OCI-M1 (cell line): ENCODE results near the gene RPL36.
"Not testable (repeated sequence)": the region's sequence is repeated elsewhere in the genome, so short reads cannot be mapped to it uniquely, and the experiment has no call there.

ENCODE experiments used
- DNase-seq: peaks from one replicate; lab custom pipeline; 2025; lab: John Stamatoyannopoulos, UW

Gene RPL36

DNA sequence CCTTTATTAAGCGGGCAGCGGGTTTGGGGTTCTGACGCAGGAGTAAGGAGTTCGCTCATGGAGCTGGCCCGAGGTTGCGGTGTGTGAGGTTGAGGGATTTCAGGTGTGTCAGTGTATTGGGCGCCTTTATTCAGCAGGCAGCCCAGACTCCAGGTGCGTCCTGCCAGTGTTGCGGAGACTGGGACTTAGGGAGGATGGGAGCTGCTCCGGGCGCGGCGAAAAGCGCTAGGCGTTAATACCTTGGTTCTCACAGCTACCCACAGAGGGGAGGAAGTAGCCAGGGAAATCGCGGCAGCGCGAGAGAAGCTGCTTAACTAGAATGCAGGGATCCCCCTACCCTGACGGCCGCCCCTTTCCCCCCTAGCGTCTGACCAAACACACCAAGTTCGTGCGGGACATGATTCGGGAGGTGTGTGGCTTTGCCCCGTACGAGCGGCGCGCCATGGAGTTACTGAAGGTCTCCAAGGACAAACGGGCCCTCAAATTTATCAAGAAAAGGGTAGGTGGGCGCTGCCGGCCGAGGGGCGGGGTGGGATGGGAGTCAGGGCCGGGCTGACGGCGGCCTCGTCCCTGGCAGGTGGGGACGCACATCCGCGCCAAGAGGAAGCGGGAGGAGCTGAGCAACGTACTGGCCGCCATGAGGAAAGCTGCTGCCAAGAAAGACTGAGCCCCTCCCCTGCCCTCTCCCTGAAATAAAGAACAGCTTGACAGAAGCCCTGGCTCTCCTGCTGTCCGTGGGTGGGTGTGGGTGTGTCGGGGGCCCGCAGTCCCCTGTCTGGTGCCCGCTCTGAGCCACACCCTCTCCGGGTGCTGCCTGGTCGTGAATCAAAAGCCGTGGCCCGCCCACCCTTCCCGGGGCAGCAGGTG, 1.1 kb downstream of the RPL36 start:
- DNase-seq = peak; percentile 63

DNA sequence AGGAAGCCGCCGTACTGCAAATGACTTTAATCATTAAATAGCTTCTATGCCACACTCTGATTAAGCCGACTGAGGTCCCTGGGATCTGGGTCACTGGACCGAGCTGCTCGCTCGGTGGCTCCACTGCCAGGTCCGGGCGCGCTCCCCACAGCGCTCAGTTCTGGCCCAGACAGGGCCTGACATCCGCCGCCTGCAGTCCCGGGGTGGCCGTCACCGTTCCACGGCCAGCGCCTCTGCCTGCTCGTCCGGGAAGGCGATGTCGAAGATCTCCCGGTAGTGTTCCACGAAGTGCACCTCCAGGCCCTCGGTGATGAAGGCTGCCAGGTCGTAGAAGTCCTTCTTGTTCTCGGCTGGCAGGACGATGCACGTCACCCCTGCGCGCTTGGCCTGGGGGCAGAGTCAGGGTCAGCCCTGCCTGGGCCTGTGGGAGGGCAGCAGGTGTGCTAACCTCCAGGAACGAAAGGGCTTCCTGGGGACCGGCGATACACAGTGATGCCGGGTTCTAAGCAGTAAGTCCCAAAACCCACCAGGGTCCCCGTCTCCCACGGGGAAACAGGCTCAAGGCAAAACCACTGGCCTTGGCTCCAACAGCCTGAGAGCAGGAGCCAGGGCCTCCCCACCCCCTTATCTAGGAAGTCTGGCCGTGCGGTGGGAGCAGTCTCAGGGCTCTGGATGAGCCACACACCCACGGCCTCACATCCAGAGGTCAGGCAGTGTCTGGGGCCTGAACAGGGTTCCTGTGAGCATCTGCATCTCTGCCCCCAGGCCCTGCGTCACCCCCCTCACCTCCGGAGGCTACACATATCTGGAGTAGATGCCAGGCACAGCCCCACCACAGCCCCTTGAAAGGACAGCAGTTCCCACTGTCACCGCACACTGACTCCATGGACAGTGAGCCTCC, 2.0 kb downstream of the RPL36 start:
- peak; percentile 31 for DNase-seq

DNA sequence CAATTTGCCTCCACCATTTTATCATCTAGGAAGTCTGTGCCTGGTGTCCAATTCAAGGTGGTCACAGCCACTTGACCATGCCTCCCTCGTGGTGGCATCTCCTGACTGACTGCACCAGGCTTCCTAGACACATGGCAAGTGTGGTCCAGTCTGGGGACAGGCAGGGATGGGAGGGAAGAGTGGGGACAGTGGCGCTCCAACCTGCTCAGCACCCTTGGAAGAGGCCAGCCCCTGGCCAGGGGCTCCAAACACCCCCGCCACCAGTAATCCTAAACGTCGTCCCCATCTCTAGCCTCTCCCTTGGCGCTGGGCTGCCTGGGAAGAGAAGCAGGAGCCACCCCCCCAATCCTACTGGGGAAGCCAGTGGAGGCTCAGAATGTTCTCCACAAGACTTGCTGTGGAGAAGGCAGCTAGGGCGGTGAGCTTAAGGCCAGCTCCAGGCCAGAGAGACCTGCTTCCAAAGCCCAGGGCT, 2.7 kb downstream of the RPL36 start:
- DNase-seq = peak; percentile 31

DNA sequence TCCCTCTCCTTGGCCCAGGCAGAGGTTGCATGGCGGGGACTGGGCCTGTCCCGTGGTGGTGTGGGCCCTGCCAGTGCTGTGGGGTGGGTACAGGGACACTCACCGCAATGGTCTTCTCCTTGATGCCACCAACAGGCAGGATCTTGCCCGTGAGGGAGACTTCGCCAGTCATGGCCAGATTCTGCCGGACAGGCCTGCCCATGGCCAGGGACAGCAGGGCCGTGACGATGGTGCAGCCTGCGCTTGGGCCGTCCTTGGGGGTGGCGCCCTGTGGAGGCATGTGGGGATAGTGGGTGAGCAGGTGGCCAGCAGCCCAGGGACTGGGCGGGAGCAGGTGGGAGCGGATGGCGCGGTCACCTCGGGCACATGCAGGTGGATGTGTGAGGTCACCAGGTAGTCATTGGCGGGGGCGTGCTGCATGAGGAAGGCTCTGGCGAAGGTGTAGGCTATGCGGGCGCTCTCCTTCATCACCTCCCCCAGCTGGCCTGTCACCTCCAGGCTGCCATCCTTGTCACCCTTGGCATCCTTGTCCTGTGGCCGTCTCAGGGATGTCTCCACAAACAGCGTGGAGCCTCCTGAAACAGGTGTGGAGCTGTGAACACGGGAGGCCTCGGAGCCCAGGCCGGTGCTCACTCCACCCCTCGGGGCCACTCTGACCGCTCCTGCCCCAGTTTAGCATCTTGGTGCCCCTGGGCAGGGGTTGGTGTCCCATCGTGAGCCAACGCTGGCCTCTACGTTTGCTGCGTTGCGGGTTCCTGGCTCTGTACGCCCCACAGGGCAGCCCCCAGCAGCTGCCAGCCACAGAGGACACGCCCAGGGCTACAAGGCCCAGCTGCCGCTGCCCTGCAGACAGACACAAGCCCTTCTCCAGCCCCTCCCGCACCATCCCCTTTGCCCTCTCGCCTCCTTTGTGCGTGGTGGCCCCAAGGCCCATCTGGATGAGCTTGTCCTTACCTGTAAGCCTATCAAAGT, 3.4 kb downstream of the RPL36 start:
- DNase-seq = peak; percentile 17

DNA sequence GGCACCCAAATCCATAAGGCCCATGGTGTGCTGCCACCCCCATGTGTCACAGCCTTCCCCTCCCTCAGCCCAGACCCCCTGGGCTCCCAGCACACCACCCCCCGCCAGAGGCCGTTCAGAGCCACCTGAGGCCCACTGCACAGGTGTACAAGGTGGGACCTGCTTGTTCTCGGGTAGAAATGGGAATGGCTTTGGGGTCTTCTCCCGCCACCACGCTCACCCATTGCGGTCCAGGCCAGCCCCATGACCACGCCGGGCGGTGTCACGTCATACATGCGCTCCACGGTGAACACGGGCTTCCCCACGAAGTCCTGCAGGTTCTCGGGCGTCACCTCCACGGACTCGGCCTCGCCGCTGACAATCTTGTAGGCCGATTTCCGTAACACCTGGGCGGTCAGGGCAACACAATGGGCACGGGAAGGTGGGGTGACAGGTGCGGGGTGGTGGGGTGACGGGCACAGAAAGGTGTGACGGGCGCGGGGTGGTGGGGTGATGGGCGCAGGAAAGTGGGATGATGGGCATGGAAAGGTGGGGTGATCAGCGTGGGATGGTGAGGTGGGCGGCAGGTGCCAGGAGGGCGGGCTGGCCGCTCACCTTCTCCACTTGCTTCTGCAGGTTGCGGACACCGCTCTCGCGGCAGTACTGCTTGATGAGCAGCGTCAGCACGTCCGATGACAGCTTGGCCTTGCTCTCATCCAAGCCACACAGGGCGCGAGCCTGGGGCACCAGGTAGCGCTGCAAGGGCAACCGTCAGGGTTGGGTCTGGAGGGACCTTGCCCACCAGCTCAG, 4.3 kb downstream of the RPL36 start:
- no peak for DNase-seq

DNA sequence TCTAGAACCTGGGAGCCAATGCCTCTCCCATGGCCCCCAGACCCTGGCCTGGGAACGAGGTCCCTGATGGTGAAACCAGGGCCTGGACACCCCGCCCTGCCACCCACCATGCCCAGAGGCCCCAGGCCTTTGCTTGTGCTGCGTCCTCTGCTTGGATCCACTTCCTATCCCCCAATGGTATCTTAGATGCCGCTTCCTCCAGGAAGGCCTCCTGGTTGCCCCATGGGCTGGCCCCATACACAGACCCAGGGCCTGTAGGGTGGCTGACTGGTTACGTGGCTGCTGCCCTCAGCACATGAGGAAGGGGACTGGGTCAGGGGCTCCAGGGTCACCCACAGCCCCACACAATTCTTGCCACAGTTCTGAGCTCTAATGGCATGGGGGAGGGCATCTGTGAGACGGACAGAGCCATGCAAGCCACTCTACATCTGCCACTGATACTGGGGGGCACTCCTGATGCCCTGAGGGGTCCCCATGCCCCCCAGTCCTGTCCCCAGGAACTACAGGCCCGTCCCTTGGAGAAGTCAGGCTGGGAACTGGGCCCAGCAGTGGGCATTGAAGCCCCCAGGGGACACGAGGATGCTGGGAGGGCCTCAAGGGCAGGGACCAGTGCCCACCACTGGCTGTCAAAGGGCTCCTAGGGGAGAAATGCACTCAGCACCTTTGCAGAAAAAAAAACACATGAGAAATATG, 5.0 kb downstream of the RPL36 start:
- DNase-seq = no peak

DNA sequence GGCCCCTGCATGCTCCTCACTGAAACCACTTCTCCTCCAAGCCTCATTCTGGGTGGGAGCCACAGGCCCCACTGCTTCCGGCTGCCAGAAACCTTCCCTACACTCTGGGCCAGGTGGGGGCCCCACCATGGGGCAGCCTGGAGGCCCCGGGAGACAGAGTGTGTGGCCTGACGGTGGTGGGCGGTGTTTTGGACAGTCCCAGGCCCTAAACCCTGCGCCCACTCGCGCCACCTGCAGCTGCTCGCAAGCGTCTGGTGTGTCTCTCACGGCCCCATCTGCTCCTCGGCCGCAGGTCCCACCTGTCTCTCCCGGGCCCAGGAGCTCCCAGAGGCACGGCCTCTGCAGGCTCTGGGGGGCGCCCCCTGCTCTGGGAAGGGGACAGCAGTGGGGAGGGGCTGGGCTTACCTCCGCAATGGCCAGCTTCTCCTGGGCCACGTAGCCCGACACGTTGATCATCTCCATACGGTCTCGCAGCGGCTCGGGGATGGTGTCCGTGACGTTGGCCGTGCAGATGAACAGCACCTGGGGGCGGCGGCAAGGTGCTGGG, 5.6 kb downstream of the RPL36 start:
- DNase-seq = no peak

DNA sequence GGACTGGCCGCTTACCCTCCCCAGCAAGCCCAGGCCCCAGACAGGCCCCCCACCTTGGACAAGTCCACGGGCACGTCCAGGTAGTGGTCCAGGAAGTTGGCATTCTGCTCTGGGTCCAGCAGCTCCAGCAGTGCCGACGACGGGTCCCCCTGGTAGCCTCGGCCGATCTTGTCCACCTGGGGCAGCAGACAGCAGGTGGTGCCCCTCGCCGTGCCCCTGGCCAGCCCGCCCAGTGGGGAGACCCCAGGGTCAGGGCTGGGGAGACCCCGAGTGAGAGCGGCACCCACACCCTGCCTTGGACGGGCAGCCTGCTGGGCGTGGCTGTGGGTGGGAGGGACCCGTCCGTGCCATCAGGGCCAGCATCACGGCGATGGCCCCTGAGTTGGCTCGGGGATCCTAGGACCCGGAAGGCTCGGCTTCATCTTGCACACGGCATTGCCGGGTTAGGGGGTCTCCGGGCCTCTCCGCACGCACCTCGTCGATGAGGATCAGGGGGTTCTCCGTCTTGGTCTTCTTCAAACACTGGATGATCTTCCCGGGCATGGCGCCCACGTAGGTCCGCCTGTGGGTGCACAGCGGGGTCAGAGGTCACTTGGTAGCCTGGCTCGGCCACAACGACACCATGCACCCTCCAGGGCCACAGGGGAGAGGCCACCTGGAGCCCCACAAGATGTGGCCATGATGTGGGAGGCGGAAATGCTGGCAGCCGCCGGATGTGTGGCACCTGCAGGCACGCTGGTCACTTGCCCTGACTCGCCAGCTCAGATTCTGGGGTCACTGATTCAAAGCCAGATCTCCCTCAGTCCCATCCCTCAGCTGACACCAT, 6.3 kb downstream of the RPL36 start:
- DNase-seq = no peak

DNA sequence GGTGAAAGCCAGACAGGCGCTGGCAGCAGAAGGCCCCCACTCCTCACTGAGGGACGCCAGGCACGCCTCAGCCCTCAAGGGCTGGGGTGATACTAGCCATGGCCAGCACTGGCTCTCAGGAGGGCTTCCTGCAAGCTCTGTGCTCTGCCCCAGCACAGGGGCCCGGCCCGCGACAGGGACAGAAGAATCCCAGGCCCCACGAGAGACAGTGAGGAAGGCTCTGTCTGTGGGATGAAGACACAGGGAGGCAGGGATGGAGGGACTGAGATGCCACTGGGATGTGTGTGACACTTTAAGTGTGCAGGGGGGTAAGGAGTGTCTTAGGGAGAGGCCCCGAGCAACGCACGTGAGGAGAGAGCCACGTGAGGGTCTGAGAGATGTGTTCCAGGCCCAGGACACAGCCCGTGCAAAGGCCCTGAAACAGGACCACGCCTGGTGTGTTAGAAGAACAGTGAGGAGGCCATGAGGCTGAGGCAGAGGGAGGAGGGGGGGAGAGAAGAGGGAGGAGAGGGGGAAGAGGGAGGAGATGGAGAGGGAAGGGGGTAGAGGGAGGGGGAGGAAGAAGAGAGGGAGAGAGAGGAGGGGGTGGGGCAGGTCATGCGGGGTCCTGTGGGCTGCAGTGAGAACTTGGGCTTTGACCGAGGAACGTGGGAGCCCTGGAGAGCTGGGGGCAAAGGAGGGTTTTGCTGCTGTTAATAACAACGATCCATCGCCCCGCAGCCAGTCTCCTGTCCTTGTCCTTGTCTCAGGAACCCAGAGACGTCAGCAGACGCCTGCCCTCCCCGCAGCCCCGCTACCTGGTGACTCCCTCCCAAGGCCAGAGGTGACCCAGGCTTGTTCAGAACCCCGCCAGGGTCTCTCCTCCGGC, 7.2 kb downstream of the RPL36 start:
- DNase-seq = peak; percentile 1

DNA sequence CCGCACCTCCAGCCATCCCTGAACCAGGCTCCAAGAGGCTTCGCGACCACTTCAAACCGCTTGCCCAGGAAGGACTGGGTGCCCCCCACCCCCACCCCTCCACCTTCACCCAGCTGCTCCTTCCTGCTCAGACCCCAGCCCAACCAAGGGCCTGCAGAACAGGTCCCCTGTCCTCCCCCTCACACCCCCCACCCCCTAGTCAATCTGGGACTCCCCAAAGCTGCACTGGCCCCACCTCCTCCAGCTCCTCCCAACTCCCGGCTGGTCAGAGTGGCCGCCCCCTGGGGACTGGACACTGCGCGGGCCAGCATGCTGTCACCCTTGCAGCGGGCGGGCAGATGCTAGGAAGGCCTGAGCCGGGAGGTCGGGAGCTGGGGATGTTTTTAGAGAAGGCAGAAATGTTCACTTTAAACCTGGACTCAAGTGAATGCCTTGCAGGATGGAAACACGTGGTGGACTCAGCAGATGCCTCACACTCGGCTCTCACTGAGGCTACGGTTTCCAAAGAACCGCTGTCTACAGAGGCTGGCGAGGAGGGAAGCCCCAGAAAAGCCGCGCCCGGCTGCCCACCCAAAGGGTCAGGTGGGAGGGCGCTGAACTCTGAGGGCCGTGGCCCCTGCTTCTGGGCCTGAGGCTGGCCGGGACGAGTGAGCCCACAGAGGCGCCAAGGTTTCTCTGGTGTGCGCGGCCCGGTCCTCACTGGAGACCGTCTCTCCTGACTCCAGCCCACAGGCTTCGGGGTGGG, 8.0 kb downstream of the RPL36 start:
- DNase-seq = no peak

DNA sequence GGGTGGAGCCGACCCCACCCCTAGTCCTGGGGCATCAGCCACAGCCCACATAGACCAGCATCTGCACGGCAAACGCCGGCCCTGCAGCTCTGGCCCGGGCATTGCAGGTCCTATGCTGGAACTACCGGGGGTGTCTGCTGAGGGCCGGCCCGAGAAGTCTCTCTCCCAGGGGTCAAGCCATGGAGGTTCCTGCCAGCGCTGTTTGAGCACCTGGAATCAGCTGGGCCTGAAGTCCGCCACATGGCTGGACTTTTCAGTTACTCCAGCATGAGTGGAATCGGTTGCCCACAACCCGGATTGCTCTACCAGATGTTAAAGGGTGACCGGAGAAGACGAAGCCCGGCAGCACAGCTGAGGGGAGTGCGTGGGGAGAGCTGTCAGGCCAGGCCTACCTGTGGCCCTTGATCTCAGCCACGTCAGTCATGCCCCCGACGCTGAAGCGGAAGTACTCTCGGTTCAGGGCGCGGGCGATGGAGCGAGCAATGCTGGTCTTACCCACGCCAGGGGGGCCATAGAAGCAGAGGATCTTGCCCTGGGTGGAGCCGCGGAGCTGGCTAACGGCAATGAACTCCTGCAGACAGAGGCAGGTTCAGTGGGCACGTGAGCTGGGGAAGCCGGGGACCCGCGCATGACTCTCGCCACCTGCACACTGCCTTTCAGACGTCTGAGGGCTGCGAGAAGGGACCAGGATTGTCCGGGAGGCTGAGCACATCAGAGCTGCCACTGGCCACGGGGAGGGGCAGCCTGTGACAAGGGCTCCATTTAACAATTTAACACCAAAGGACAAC, 8.7 kb downstream of the RPL36 start:
- no peak for DNase-seq

DNA sequence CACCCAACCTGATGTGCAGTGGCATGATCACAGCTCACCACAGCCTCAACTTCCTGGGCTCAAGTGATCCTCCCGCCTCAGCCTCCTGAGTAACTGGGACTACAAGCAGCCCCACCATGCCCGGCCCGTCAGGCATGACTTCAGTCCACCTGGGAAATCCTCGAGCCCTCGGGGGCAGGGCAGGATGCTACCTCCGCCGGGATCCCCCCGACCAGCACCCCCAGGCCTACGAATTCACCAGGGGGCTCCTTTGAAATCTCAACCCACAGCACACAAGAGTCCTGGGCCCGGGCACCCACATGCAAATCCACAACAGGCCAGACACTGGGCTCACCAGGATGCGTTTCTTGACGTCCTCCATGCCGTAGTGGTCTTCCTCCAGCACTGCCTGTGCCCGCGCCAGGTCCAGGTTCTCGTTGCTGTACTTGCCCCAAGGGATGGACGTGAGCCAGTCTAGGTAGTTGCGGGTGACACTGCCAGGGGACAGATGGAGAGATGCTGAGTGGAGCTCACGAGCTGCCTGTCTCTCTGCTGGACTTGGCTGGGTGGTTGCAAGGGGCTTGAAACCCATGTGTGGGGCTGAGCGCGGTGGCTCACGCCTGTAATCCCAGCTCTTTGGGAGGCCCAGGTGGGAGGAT, 10.5 kb downstream of the RPL36 start:
- no peak for DNase-seq

DNA sequence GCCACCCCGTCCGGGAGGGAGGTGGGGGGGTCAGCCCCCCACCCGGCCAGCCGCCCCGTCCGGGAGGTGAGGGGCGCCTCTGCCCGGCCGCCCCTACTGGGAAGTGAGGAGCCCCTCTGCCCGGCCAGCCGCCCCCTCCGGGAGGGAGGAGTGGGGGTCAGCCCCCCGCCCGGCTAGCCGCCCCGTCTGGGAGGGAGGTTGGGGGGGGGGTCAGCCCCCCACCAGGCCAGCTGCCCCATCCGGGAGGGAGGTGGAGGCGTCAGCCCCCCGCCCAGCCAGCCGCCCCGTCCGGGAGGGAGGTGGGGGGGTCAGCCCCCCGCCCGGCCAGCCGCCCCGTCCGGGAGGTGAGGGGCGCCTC, 11.9 kb downstream of the RPL36 start:
- DNase-seq = not testable (repeated sequence)

DNA sequence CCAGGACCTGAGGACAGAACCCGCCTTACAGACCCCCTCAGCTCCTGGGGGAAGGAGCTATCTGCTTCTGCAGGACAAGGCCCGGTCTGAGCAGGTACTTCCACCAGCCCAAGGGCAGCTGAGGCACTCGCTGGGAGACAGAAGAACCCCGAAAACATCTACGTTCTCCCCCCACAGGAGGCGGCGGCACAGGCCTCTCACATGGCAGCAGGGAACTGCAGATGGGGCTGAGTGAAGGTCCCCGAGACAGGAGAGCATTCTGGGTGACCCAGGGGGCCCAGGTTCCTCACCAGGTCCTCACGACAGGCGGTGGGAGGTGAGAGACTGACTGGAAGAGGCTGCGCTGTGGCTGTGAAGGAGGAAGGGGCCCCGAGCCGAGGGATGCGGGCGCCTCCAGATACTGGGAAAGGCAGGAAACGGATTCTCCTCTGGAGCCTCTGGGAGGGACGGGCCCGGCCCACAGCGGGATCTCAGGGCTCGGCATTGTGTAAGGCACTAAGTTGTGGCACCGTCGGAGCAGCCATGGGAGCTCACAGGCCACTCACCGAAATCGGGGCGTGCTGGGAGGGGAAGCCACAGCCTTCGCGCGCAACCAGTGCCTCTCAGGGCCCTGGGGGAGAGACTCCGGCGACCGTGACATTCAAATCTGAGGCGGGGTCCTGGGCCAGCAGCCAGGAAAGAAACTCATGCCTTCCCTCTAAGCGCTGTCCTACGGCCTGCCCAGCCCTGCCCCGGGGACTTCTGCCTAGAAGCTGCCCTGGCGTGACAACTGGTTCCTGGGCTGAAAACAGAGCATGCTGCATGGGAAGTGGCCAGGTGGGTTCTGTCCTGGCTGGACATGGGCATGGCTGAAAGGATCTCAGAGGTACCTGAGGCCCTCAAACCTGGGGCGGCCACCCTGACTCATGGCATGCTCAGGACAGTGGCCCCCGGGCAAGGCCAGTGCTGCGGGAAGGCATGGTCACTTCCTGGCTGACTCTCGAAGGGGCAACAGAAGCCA, 14.0 kb downstream of the RPL36 start:
- no peak for DNase-seq

DNA sequence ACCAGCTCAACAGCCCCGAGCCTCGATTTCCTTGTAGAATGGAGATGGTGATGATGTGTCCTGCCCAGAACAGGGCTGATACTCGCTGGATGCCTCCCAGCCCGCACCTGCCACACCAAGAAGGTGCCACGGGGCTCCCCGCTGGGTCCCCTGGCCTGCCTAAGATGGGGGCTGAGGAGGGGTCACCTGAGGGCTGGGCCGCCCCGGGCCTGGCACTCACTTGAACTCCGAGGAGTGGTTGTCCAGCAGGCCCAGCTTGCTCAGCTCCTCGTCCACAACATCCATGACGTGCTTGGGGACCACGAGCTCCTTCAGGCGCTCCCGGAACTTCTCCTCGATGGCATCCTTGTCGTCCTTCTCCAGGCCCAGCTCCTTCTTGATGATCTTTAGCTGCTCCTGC, 15.5 kb downstream of the RPL36 start:
- no peak for DNase-seq
